Inferior parietal cortex (tissue), 1 donor: ENCODE measurements around the gene PGAM1.
"Not testable (repeated sequence)": the region's sequence is repeated elsewhere in the genome, so short reads cannot be mapped to it uniquely, and the experiment has no call there.

Experiments used
- DNase-seq: peaks from one replicate; pipeline ENCODE4 v3.0.0-alpha.2; 2016; ENCODE audit errors: extremely low spot score

PGAM1 gene

DNA sequence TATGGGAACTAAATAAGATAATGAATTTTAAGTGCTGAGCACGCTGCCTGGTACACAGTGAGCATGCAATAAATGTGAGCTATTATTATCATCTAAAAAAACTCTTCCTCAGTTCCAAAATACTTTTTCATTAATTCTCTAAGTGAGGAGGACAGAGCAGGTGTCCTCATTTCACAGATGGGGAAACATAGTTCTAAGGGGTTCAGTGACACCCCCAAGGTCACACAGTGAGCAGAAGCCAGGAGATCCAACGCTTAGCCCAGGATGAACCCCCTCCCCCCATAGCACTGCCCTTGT lies 18.1 kb upstream of the PGAM1 start:
- no peak for DNase-seq

DNA sequence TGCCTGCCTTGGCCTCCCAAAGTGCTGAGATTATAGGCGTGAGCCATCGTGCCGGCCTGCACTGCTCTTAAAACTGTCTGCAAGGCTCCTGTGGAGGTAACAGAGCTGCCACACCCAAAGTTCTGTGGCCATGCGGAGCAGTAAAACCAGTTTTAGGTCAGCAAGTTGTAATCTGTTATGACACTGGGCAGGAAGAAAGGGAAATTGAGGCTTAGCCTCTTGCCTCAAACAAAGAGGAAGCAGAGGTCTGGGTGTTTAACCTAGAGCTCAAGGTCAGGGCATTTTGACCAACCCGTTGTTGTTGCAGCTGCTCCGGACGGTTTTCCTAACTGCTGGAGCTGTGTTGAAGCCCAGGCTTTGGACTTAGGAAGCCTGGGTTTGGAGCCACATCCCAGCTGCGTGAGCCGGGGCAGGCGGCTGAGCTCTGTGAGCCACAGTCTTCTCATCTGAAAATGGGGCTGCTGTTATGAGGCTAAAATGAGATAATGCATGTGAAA lies 17.4 kb upstream of the PGAM1 start:
- DNase-seq, result no peak

GRCh38 chr10:97411406-97411805 lies 14.6 kb upstream of the PGAM1 start:
- no peak for DNase-seq

DNA sequence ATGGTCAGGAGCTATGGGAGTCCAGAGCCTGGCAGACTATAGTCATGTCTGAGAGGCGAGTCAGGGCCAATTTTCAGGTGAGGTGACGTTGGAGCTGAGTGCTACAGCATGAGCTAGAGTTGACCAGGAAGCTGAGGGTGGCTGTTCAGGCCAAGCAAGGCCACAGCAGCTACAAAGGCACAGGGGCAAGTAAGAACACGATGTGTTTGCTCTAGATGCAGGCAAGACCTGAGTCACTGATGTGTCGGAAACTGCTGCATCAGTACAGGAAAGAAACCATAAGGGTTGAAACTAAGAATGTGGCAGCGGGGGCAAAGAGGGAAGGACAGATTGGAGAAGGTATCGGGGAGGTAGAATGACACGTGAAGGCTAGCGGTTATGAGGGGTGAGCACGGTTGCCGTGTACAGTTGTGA lies 13.1 kb upstream of the PGAM1 start:
- no peak for DNase-seq

- DNase-seq, result no peak
Measured at GRCh38 chr10:97416565-97416964, 9.4 kb upstream of the PGAM1 start.

GRCh38 chr10:97423757-97424098 lies 2.3 kb upstream of the PGAM1 start:
- DNase-seq, result not testable (repeated sequence)

DNA sequence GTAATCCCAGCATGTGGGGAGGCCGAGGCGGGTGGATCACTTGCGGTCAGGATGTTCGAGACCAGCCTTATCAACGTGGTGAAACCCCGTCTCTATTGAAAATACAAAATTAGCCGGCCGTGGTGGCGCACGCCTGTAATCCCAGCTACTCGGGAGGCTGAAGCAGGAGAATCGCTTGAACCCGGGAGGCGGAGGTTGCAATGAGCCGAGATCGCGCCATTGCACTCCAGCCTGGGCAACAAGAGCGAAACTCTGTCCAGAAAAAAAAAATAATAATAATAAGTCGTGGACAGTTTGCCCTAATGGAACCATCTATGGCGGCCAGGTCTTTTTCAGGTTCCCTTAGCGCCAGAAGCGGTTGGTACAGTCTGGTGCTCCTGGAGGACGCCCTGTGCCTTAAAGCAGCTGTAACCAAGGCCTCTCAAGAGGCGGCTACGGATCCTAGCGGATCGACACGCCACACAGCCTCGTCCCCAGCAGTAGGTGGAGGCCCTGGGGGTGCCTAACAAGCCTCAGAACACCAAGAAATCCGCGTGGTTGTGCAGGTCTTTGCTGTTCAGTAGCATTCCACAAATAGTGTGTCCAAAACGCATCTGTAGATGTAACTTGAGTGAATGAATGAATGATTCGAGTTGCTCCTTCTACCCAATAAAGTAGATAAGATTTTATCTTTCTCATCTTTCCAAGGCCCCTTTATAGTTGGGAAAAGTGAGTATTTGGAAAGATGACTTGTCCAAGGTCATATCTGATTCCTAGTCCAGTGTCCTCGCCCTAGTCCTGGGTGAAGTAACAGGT lies 982 bp downstream of the PGAM1 start:
- DNase-seq, result no peak

DNA sequence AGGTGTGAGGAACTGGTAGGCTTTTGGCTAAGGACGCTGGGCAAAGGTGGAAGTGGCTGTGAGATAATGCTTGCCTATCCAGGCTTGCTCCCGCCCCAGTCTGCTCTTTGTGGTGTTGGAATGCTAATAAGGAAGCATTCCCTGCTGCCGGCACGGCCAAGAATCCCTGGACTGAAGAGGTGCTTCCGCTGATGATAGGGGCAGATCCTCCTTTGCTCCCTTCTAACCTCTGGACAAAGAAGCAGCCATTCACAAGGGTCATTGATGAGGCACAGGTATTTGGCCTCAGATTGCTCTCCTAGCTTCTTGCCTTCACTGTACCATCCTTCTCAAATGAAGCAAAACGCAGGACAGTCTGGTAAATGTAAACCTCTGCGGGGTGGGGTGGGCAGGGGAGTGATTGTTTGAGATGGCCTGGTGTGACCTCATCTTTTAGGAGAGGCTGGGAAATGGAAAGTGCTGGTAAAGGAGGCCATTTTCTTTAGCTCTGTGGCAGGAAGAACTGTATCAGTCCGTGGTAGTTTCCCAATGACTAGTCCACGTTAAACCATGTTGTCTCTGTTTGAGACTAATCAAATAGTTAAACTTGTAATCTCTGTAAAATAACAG lies 1.7 kb downstream of the PGAM1 start:
- no peak for DNase-seq

- no peak for DNase-seq
Measured at GRCh38 chr10:97428572-97428981, 2.6 kb downstream of the PGAM1 start.

- no peak for DNase-seq
Measured at GRCh38 chr10:97434055-97434454, 8.1 kb downstream of the PGAM1 start.

DNA sequence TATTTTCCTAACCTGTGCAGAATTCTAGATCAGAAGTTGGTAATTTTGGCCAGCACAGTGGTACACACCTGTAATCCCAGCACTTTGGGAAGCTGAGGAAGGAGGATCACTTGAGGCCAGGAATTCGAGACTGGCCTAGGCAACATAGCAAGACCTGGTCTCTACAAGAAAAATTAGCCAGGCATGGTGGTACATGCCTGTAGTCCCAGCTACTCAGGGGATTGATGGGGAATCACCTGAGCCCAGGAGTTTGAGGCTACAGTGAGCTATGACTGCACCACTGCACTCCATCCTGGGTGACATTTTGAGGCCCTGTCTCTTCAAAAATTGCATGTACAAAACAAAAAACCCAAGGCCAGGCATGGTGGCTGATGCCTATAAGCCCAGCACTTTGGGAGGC lies 8.6 kb downstream of the PGAM1 start:
- DNase-seq, result no peak

- DNase-seq, result no peak
Measured at GRCh38 chr10:97435211-97435610, 9.2 kb downstream of the PGAM1 start.

GRCh38 chr10:97442277-97442676 lies 16.3 kb downstream of the PGAM1 start:
- DNase-seq, result no peak

- DNase-seq, result no peak
Measured at GRCh38 chr10:97444212-97444611, 18.2 kb downstream of the PGAM1 start.

- no peak for DNase-seq
Measured at GRCh38 chr10:97445357-97445721, 19.3 kb downstream of the PGAM1 start.

DNA sequence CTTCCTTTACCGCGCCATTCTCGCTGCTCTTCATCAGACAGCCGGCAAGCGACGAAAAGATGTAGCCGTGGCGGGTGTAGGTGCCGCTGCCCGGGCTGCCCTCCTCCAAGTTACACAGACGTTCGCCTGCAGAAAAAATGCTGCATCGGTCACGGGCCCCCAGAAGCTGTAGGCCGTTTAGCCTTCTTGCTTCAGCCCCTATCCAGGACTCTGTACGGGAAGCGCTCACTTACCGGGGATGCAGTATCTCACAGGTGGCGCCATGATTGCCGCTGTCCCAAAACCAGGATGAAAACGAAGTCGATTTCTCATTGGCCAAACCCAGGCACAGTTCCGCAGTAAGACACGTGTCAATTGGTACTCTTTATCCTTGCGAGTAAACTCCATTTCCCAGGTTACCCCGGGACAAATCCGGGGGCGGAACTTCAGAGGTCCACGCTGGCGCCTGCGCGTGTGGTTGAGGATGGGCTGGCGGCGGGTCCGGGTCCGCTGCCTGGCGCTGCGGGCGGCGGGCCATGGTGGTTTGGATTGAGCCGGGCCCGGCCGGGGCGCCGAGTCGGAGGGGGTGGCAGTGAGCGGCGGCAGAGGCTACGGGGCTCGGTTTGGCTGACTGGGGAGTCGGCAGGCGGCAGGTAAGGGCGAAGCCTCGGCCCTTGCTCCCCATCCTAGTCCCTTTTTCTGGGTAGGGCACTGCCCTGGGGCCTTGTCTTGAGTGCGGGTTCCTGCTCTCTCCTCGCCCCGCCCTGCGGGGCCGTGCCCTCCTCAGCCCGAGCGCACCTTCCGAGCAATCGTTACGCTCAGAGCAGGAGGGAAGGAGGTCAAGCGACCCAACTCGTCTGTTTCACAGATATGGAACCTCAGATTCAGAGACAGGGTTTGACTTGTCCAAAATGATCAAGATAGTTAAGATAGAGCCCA lies 20.0 kb downstream of the PGAM1 start, which contains the start of the genes EXOSC1 and ZDHHC16:
TSS of gene EXOSC1 (minus strand) at position 285 of the 918 bp plus-strand sequence. CDS start at position 264, 21 bp downstream.
TSS of gene ZDHHC16 (plus strand) at position 454 of the 918 bp plus-strand sequence. CDS start 5,501 bp downstream, outside the sequence.
- peak; percentile 98 for DNase-seq

DNA sequence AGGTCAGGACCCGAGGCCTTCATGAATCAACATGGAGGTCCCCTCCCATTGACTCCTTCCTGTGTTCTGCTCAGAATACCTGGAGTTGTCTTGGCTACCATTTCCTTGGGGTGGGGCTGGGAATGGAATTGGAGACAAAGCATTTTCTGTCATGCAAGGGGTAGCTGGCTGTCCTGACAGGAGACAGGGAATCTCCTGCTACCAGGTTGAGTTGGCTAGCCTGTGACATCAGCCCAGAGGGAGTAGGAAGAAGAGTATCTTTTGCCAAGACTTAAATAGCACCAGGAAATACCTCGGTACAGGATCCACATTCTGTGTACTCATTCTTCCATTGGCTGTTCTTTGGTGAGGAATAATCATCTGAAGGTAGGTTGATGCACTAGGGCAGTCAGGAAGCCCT lies 24.8 kb downstream of the PGAM1 start:
- DNase-seq, result no peak

- no peak for DNase-seq
Measured at GRCh38 chr10:97451605-97452004, 25.6 kb downstream of the PGAM1 start.

DNA sequence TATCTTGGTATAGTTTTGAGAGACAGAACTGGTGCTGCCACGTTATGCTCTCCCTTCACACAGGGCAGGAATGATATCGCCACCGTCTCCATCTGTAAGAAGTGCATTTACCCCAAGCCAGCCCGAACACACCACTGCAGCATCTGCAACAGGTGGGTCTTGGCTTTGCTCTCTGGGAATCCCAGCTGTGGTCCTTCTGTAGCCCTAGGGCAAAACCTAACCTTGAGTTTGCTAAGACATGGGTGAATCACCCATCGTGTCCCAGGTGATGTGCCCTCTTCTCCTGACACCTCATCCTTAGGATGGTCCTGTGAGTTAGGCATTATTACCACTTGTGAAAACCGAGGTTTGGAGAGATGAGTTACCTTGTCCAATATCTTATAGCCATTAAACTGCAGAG lies 26.4 kb downstream of the PGAM1 start:
- DNase-seq, result no peak

DNA sequence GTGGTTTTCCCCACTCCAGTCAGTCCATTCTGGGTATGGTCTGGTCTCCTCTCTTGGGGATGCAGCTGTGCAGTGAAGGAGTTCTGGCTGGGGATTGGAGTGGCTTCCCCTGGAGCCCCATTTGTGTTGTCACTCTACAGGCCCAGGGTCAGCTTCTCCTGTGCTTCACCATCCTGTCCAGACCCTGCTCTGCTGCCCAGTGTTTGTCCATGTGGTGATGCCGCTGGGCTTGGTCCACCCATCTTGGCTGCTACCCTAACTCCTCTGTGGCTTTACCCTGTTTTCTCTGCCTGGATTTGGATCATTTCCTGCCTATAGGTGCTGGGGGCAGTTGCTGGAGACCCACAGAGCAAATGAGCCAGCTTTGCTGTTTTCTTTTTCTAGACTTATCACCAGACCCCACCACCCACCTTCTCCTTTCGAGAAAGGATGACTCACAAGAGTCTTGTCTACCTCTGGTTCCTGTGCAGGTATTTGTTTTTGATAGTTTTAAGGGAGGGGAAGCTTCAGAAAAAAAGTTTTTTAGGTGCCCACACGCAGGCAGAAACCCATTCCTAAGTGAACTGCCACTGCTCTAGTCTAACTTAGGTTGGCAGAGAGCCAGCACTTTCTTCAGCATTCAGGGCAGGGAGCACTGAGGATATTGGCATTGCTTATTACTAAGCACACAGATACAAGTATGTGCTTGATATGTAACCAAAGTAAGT lies 28.5 kb downstream of the PGAM1 start:
- DNase-seq, result no peak

DNA sequence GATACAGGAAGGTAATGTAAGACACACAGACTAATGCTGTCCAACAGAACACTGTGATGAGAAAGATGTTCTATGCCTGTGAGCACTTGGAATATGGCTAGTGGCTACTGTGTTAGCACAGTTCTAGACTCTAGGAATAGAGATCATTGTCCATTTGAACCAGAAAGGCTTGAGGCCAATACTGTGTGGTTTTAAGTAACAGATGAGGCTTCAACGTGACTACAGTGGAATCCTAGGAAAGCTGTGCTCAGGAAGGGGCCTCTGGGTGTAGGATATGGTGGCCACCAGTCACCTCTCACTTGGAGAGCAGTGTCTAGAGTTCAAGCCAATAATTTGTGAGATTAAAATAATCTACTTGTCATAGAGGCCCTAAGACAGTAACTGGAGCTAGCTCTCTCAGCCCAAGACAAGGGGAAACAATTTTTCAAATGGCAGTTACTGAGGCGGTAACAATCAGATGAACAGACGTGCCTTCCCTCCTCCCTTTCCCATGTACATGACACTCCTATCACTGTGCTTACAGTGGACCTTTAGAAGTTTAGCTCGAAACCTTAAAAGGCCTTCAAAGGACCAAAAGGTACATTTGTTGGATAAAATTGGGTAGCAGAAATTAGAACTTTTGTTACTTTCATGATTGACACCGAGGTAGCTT lies 30.2 kb downstream of the PGAM1 start:
- no peak for DNase-seq
